Head of caudate nucleus (tissue), 42 donors: Measurements from ENCODE around the gene PLA2G6.
A peak's percentile ranks its signal among the peaks of the same experiment; 100 is the strongest.

ENCODE experiments used
- DNase-seq, 42 donors: peaks; one replicate each; pipeline versions ENCODE4 v3.0.0 to v3.0.0-alpha.2; 2020 to 2021; ENCODE audit warnings: mixed read lengths in 7 of 42
- intact Hi-C: fragments of 100-400 bp; cut with DNase I; formaldehyde crosslinking; loops from one replicate; pipeline ENCODE4 v1.15.0; 2022

The PLA2G6 gene

GRCh38 chr22:38108561-38109319 lies 72.9 kb downstream of the PLA2G6 start:
- no peak for DNase-seq
- intact Hi-C loops: no loop called here

GRCh38 chr22:38107692-38108515 lies 73.7 kb downstream of the PLA2G6 start:
- peak in 1 of 42 donors; percentile 13 for DNase-seq
- intact Hi-C loops: no loop called here

- intact Hi-C loops: no loop called here
- no peak for DNase-seq
Measured at GRCh38 chr22:38106814-38107578, 74.6 kb downstream of the PLA2G6 start.

GRCh38 chr22:38104084-38104483 lies 77.5 kb downstream of the PLA2G6 start:
- intact Hi-C loops: no loop called here
- DNase-seq: no peak

- intact Hi-C loops: no loop called here
- DNase-seq: no peak
Measured at GRCh38 chr22:38103641-38104040, 78.0 kb downstream of the PLA2G6 start.

- DNase-seq: no peak
- intact Hi-C loops: no loop called here
Measured at GRCh38 chr22:38098410-38099249, 83.0 kb downstream of the PLA2G6 start.

GRCh38 chr22:38097557-38098409 lies 83.8 kb downstream of the PLA2G6 start:
- no peak for DNase-seq
- intact Hi-C loops: no loop called here

- intact Hi-C loops: no loop called here
- no peak for DNase-seq
Measured at GRCh38 chr22:38097058-38097457, 84.6 kb downstream of the PLA2G6 start.

GRCh38 chr22:38089474-38089851 lies 92.2 kb downstream of the PLA2G6 start:
- intact Hi-C loops: no loop called here
- DNase-seq: no peak

- peak in 6 of 42 donors; percentile 41 to 61 (median 54) for DNase-seq
- intact Hi-C loops: no loop called here
Measured at GRCh38 chr22:38088629-38089473, 92.8 kb downstream of the PLA2G6 start.

- DNase-seq: no peak
- intact Hi-C loops: no loop called here
Measured at GRCh38 chr22:38087855-38088254, 93.8 kb downstream of the PLA2G6 start.

- DNase-seq: no peak
- intact Hi-C loops: no loop called here
Measured at GRCh38 chr22:38086942-38087341, 94.7 kb downstream of the PLA2G6 start.

GRCh38 chr22:38086001-38086845 lies 95.4 kb downstream of the PLA2G6 start:
- DNase-seq: no peak
- intact Hi-C loops: no loop called here

- intact Hi-C loops: no loop called here
- DNase-seq: no peak
Measured at GRCh38 chr22:38085501-38085900, 96.1 kb downstream of the PLA2G6 start.

GRCh38 chr22:38085056-38085455 lies 96.6 kb downstream of the PLA2G6 start:
- no peak for DNase-seq

GRCh38 chr22:38083931-38084631 lies 97.5 kb downstream of the PLA2G6 start, which contains the start of gene SLC16A8:
SLC16A8 (minus strand) TSS chr22:38084184; CDS start chr22:38082873, 1,311 bp downstream.
- no peak for DNase-seq
- intact Hi-C loops: no loop called here

More at GRCh38 chr22:38085056-38085455, 96.6 kb downstream of the PLA2G6 start:
- intact Hi-C loops: no loop called here
